Mesenchymal stem cell (in vitro differentiated cells and primary cell): Measurements from ENCODE around the gene FBRSL1.

Experiments
- DNase-seq: peaks from one replicate; pipeline ENCODE4 v3.0.0-alpha.2; 2013
- H2AFZ ChIP-seq: one replicate; pipeline ENCODE4 v1.6.1; 2013; ENCODE audit warnings: low read depth, mild to moderate bottlenecking, control low read depth, inconsistent platforms, low read length, moderate library complexity
- H2AK5ac ChIP-seq: 2 replicates; pipeline ENCODE4 v1.6.1; 2013; ENCODE audit warnings: low read length, moderate library complexity, mild to moderate bottlenecking, inconsistent platforms; ENCODE audit not compliant: severe bottlenecking
- H2BK120ac ChIP-seq: one replicate; pipeline ENCODE4 v1.6.1; 2013; ENCODE audit warnings: low read depth, mild to moderate bottlenecking, inconsistent platforms, low read length, moderate library complexity
- H2BK12ac ChIP-seq, 2 experiments: one replicate each; pipeline ENCODE4 v1.6.1; 2013; ENCODE audit warnings: inconsistent platforms in 2 of 2, low read length in 2 of 2, mild to moderate bottlenecking in 2 of 2, moderate library complexity in 2 of 2, control low read depth in 1 of 2
- H2BK15ac ChIP-seq: one replicate; pipeline ENCODE4 v1.6.1; 2013; ENCODE audit warnings: mild to moderate bottlenecking, low read depth, inconsistent platforms; ENCODE audit not compliant: poor library complexity, severe bottlenecking
- H2BK5ac ChIP-seq: 2 replicates; pipeline ENCODE4 v1.6.1; 2013; ENCODE audit warnings: low read depth, mild to moderate bottlenecking, low read length, control low read depth, inconsistent platforms; ENCODE audit not compliant: poor library complexity, severe bottlenecking
- H3K14ac ChIP-seq, 2 experiments: one replicate each; pipeline ENCODE4 v1.6.1; 2013; ENCODE audit warnings: inconsistent platforms in 2 of 2, low read length in 2 of 2, control low read depth in 1 of 2, mild to moderate bottlenecking in 1 of 2, moderate library complexity in 1 of 2
- H3K18ac ChIP-seq, 2 experiments: one replicate each; pipeline ENCODE4 v1.6.1; 2013; ENCODE audit warnings: inconsistent platforms in 2 of 2, low read length in 2 of 2, control low read depth in 1 of 2, low read depth in 1 of 2, mild to moderate bottlenecking in 1 of 2
- H3K23ac ChIP-seq, 2 experiments: one replicate each; pipeline ENCODE4 v1.6.1; 2013; ENCODE audit warnings: inconsistent platforms in 2 of 2, low read length in 2 of 2, mild to moderate bottlenecking in 2 of 2, moderate library complexity in 2 of 2, control low read depth in 1 of 2
- H3K27ac ChIP-seq: 2 replicates; pipeline ENCODE4 v1.5.1; 2013; ENCODE audit warnings: mild to moderate bottlenecking, moderate library complexity, low read length, control low read depth, inconsistent platforms; ENCODE audit not compliant: poor library complexity, severe bottlenecking
- H3K27me3 ChIP-seq, 2 experiments: 2 replicates each; pipeline versions ENCODE4 v1.6.1 to v1.7.0; 2013; ENCODE audit warnings: low read length in 2 of 2, mild to moderate bottlenecking in 2 of 2, moderate library complexity in 2 of 2, control low read depth in 1 of 2, inconsistent platforms in 1 of 2; ENCODE audit not compliant: control insufficient read depth in 1 of 2, insufficient read depth in 1 of 2
- H3K36me3 ChIP-seq, 2 experiments: 2 replicates each; pipeline versions ENCODE4 v1.6.1 to v1.7.0; 2013; ENCODE audit warnings: low read length in 2 of 2, control low read depth in 1 of 2, inconsistent platforms in 1 of 2, low read depth in 1 of 2, mild to moderate bottlenecking in 1 of 2; ENCODE audit not compliant: insufficient read depth in 2 of 2, control insufficient read depth in 1 of 2
- H3K4ac ChIP-seq, 2 experiments: one replicate each; pipeline ENCODE4 v1.6.1; 2013; ENCODE audit warnings: inconsistent platforms in 2 of 2, low read length in 2 of 2, mild to moderate bottlenecking in 2 of 2, moderate library complexity in 2 of 2, control low read depth in 1 of 2, low read depth in 1 of 2
- H3K4me1 ChIP-seq: 2 replicates; pipeline ENCODE4 v1.6.1; 2013; ENCODE audit warnings: low read depth, low read length, control low read depth; ENCODE audit not compliant: control insufficient read depth, insufficient read depth
- H3K4me2 ChIP-seq: 2 replicates; pipeline ENCODE4 v1.6.1; 2013; ENCODE audit warnings: low read length, mild to moderate bottlenecking, inconsistent platforms; ENCODE audit not compliant: poor library complexity, severe bottlenecking
- H3K4me3 ChIP-seq, 2 experiments: 2 replicates each; pipeline versions ENCODE4 v1.5.1 to v1.7.0; 2013; ENCODE audit warnings: low read length in 2 of 2, mild to moderate bottlenecking in 2 of 2, control low read depth in 1 of 2, low read depth in 1 of 2; ENCODE audit not compliant: insufficient read depth in 1 of 2
- H3K79me1 ChIP-seq: replicated peaks from 2 replicates; pipeline ENCODE4 v1.6.1; 2013; ENCODE audit warnings: mild to moderate bottlenecking, control low read depth, low read length, inconsistent platforms; ENCODE audit not compliant: poor library complexity, severe bottlenecking
- H3K9ac ChIP-seq: 2 replicates; pipeline ENCODE4 v1.7.0; 2013; ENCODE audit warnings: mild to moderate bottlenecking, low read length, moderate library complexity
- H3K9me3 ChIP-seq: 2 replicates; pipeline ENCODE4 v1.7.0; 2013; ENCODE audit warnings: mild to moderate bottlenecking, low read length; ENCODE audit not compliant: control insufficient read depth
- H4K8ac ChIP-seq: one replicate; pipeline ENCODE4 v1.6.1; 2013; ENCODE audit warnings: inconsistent platforms, mild to moderate bottlenecking, low read length, moderate library complexity
- H4K91ac ChIP-seq: one replicate; pipeline ENCODE4 v1.6.1; 2013; ENCODE audit warnings: mild to moderate bottlenecking, low read length, inconsistent platforms
- WGBS: methylation state at CpG from one replicate; pipeline ENCODE4 v1.1.7; 2013; ENCODE audit warnings: mixed read lengths; 5-methylcytosine and 5-hydroxymethylcytosine counted together

FBRSL1 gene

GRCh38 chr12:132484183-132484890 is 5.6 kb upstream of the FBRSL1 start:
- DNase-seq = no peak
- H3K36me3 ChIP-seq = no peaks in the 10 kb centered on the region
- no peak overlapping the region for H3K14ac ChIP-seq
- H3K79me1 ChIP-seq = no peaks in the 10 kb centered on the region
- H3K27me3 ChIP-seq = peaks cover 42 to 49% of the 10 kb centered on the region in 2 experiments
- no peak overlapping the region for H2BK15ac ChIP-seq
- no peak overlapping the region for H4K91ac ChIP-seq
- no peak overlapping the region for H2BK5ac ChIP-seq
- H3K27ac ChIP-seq = no peak overlapping the region
- peaks cover 12% of the 10 kb centered on the region for H3K4me1 ChIP-seq
- H2AK5ac ChIP-seq = no peak overlapping the region
- H4K8ac ChIP-seq = no peak overlapping the region
- H3K4me2 ChIP-seq = no peak overlapping the region
- H3K23ac ChIP-seq = no peak overlapping the region
- no peak overlapping the region for H2BK12ac ChIP-seq
- H3K4me3 ChIP-seq = no peak overlapping the region
- no peak overlapping the region for H3K4ac ChIP-seq
- H2AFZ ChIP-seq = no peak overlapping the region
- no peaks in the 10 kb centered on the region for H3K9me3 ChIP-seq
- H3K18ac ChIP-seq = no peak overlapping the region
- H3K9ac ChIP-seq = no peak overlapping the region
- 90% methylated on average over 25 of the region's 28 CpGs for WGBS
- no peak overlapping the region for H2BK120ac ChIP-seq

GRCh38 chr12:132484891-132485441 is 5.0 kb upstream of the FBRSL1 start:
- H2BK12ac ChIP-seq = no peak overlapping the region
- no peak overlapping the region for H3K9ac ChIP-seq
- no peak overlapping the region for H2AK5ac ChIP-seq
- 70% methylated on average over 16 of the region's 16 CpGs for WGBS
- H3K36me3 ChIP-seq = no peaks in the 10 kb centered on the region
- H3K4ac ChIP-seq = no peak overlapping the region
- no peak overlapping the region for H3K18ac ChIP-seq
- DNase-seq = no peak
- H3K23ac ChIP-seq = no peak overlapping the region
- H3K27me3 ChIP-seq = peaks cover 38 to 43% of the 10 kb centered on the region in 2 experiments
- no peak overlapping the region for H3K4me3 ChIP-seq
- H3K4me1 ChIP-seq = peaks cover 15% of the 10 kb centered on the region
- H3K9me3 ChIP-seq = no peaks in the 10 kb centered on the region
- H4K91ac ChIP-seq = no peak overlapping the region
- no peak overlapping the region for H3K4me2 ChIP-seq
- H3K79me1 ChIP-seq = no peaks in the 10 kb centered on the region
- H3K14ac ChIP-seq = no peak overlapping the region
- H2BK15ac ChIP-seq = no peak overlapping the region
- H2BK5ac ChIP-seq = no peak overlapping the region
- no peak overlapping the region for H2AFZ ChIP-seq
- H3K27ac ChIP-seq = no peak overlapping the region
- H4K8ac ChIP-seq = no peak overlapping the region
- no peak overlapping the region for H2BK120ac ChIP-seq

GRCh38 chr12:132485619-132486018 is 4.3 kb upstream of the FBRSL1 start:
- no peak overlapping the region for H2BK5ac ChIP-seq
- H3K14ac ChIP-seq = no peak overlapping the region
- peaks cover 36% of the 10 kb centered on the region in 2 experiments for H3K27me3 ChIP-seq
- H3K79me1 ChIP-seq = no peaks in the 10 kb centered on the region
- no peak overlapping the region for H3K4me2 ChIP-seq
- peaks cover 15% of the 10 kb centered on the region for H3K4me1 ChIP-seq
- no peak overlapping the region for H3K23ac ChIP-seq
- no peak overlapping the region for H4K91ac ChIP-seq
- no peak overlapping the region for H3K9ac ChIP-seq
- H4K8ac ChIP-seq = no peak overlapping the region
- H2AFZ ChIP-seq = no peak overlapping the region
- no peak overlapping the region for H3K18ac ChIP-seq
- H2BK120ac ChIP-seq = no peak overlapping the region
- no peak overlapping the region for H2AK5ac ChIP-seq
- DNase-seq = no peak
- WGBS = 88% methylated on average over 8 of the region's 8 CpGs
- H3K36me3 ChIP-seq = no peaks in the 10 kb centered on the region
- H3K4me3 ChIP-seq = no peak overlapping the region
- no peak overlapping the region for H2BK12ac ChIP-seq
- no peak overlapping the region for H3K27ac ChIP-seq
- H3K9me3 ChIP-seq = no peaks in the 10 kb centered on the region
- H2BK15ac ChIP-seq = no peak overlapping the region
- no peak overlapping the region for H3K4ac ChIP-seq

GRCh38 chr12:132486168-132486567 is 3.8 kb upstream of the FBRSL1 start:
- DNase-seq = no peak
- no peak overlapping the region for H2AK5ac ChIP-seq
- no peak overlapping the region for H2BK120ac ChIP-seq
- H3K4me3 ChIP-seq = peak overlapping the region in 1 of 2 experiments; percentile 9
- H3K79me1 ChIP-seq = no peaks in the 10 kb centered on the region
- peaks cover 20% of the 10 kb centered on the region for H3K4me1 ChIP-seq
- no peak overlapping the region for H3K4me2 ChIP-seq
- H3K27ac ChIP-seq = no peak overlapping the region
- WGBS = 66% methylated on average over 8 of the region's 8 CpGs
- H3K23ac ChIP-seq = no peak overlapping the region
- H4K8ac ChIP-seq = no peak overlapping the region
- no peaks in the 10 kb centered on the region for H3K36me3 ChIP-seq
- no peak overlapping the region for H2BK15ac ChIP-seq
- no peak overlapping the region for H3K18ac ChIP-seq
- no peak overlapping the region for H3K9ac ChIP-seq
- H2BK12ac ChIP-seq = no peak overlapping the region
- H3K9me3 ChIP-seq = no peaks in the 10 kb centered on the region
- no peak overlapping the region for H3K4ac ChIP-seq
- H2AFZ ChIP-seq = no peak overlapping the region
- no peak overlapping the region for H3K14ac ChIP-seq
- no peak overlapping the region for H2BK5ac ChIP-seq
- H4K91ac ChIP-seq = no peak overlapping the region
- peaks cover 31 to 32% of the 10 kb centered on the region in 2 experiments for H3K27me3 ChIP-seq
